HG03025 (cell line): ENCODE measurements around the gene TMEM185A.
"Not testable (repeated sequence)": the region's sequence is repeated elsewhere in the genome, so short reads cannot be mapped to it uniquely, and the experiment has no call there.

Experiments
- ATAC-seq: cut with Tn5 transposase; IDR thresholded peaks from one replicate; pipeline ENCODE4 v1.9.1; 2021; ENCODE audit warnings: mild to moderate bottlenecking, moderate library complexity; ENCODE audit not compliant: unreplicated experiment, low FRiP score

The TMEM185A gene

DNA sequence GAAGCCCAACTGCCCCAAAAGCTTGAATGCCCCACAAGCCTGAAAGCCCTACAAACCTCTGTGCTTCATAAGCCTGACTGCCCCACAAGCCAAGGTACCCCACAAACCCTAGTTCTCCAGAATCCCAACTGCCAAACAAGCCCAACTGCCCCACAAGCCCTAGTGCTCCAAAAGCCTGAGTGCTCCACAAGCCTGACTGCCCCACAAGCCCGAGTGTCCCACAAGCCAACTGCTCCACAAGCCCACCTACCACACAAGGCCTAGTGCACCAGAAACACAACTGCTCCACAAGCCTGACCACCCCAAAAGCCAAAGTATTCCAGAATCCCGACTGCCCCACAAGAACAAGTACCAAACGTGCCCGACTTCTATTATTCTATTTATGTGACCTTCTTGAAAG is 68.2 kb downstream of the TMEM185A start:
- no peak for ATAC-seq

- ATAC-seq, result not testable (repeated sequence)
Measured at GRCh38 chrX:149555251-149555650, 76.3 kb downstream of the TMEM185A start.

DNA sequence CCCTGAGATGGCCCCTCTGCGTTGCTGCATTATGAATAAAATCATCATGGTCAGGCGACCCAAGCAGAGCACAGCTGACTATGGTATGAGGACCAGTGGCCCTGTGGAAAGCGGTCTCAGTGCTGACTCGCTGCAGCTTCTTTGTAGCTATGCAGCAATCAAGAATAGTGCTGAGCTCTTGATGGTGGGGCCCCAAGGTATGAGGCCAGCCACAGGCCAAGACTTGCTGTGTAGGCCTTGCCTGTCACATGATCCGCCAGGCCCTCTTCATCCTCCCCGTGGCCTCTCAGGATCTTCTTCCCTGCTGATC is 79.7 kb downstream of the TMEM185A start:
- not testable (repeated sequence) for ATAC-seq

GRCh38 chrX:149551245-149551938 is 80.2 kb downstream of the TMEM185A start:
- not testable (repeated sequence) for ATAC-seq

DNA sequence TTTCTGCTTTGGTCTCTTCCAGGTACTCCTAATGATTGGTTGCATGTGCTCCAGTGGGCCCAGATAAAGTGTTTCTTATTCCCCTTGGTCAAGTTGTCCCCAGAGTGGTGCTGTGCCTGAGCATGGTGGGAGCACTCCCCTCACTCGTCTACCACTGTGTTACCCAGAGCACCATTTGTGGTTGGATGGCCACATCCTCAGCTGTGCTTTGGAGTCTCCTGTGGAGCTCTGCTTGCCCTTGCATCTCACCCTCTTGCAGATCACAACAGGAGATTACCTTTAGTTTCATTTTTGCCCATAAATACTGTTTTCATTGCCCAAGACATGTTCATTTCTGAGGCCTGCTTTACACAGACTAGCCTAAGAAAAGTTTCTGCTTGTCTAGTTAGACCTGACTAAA is 81.1 kb downstream of the TMEM185A start:
- ATAC-seq, result not testable (repeated sequence)

DNA sequence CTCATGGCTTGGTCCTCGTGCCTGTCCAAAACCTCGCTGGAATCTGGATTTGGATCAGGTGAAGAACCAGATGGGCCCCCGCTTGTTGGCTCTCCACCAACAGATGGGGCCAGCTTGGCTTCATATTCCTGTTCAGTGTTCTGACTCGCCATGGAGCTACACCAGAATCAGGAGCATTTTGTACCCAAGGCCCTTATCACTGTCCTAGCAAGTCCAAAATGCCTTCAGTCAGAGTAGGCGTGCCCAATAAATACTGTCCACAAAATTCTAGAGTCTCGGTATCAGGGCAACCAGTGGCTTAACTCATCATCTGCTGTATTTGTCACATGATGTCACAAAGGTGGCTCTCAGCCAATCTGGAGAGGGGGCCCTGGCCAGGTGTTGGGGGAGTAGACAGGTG is 81.9 kb downstream of the TMEM185A start, which contains the start of gene HSFX3:
Gene HSFX3 (minus strand): TSS at position 224 of the 400 bp plus-strand sequence. CDS start 72 bp downstream, at position 152.
- ATAC-seq, result not testable (repeated sequence)

DNA sequence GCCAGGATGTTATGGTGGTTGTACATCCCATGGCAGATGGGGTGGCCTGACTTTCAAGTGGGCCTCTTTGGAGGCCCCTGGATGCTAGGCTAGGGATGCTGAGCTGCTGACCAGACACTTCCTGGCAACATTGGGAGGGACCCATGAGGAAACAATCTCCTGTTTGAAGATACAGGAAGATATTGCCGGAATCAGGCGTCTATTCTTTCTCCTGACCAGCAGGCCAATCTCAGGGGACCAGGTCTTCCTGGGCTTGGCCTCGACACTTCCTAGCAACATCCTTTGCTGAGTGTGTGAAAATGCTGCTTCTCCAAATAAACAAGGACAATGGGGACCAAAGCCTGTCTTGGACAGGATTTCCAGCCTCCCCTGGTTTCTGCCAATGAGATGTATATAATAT is 83.8 kb downstream of the TMEM185A start:
- not testable (repeated sequence) for ATAC-seq

- not testable (repeated sequence) for ATAC-seq
Measured at GRCh38 chrX:149546962-149547361, 84.6 kb downstream of the TMEM185A start.
